ENCODE results near the gene EGFL6. TPM values are rescaled to one million over a fixed set of nuclear protein-coding genes. Genes with fewer than 3 reads are reported as not detected.

Gene EGFL6
- total RNA-seq, 1 experiment from 2014 or later = not detected

DNA sequence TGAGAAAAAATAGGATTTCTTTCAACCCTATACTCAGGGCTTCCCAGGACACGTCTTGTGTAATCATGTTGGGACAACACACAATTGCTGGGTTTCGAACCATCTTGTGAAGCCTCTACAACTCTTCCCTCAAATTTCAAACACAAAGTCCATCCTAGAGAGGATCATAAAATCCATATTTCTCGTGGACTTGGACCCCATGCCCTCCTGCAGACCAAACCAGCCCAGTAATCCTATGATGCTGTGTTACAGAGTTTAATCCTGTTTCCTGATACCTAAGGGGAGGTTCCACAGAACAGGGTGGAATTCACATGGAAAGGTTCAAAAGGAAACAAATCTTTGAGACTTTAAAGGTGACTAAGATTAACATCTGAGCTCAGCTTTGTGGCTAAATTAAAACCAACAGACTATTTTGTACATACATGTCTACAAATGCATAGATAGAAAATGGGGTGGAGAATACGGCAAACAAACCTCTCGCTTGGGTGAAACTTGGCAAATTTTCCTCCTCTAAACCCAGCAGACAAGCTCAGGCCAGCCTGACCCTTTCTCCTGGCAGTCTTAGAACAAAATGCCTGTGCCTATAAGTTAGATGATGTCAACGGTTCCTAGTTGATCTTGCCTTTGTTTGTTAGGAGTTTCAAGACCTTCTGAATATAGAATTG is 38.1 kb downstream of the EGFL6 start:
- TF ChIP-seq SIN3A (IDR thresholded peaks at IDR 0.05; ENCODE audit: borderline replicate concordance, insufficient read depth, low read depth, low read length) (no peak), POLR2AphosphoS5 (IDR thresholded peaks at IDR 0.05; ENCODE audit: low read depth, low read length) (no peak), TCF7L2 (IDR thresholded peaks at IDR 0.05; ENCODE audit: low read depth, low read length) (no peak), REST (IDR thresholded peaks at IDR 0.05; ENCODE audit: insufficient read depth in 1 of 2, low read depth in 2 of 2, low read length in 1 of 2) (no peak), CTCF (IDR thresholded peaks at IDR 0.05) (no peak)
- ATAC-seq (no peak), DNase-seq (ENCODE audit: low read depth, low spot score) (no peak)
- H3K27me3 ChIP-seq (ENCODE audit: control insufficient read depth, insufficient read depth, low read length) = no peaks in the 10 kb centered on the region
- no TSS peak for BruUV-seq (replicated peaks)
- ChIA-PET CTCF (no interaction called here), POLR2A (no interaction called here)
- intact Hi-C loops (cut with micrococcal nuclease; ENCODE audit: unreplicated experiment) = no loop called here
- no peak overlapping the region for H3K4me3 ChIP-seq (ENCODE audit: low read depth in 2 of 2, low read length in 2 of 2)
- H3K27ac ChIP-seq (ENCODE audit: low read length) = no peak overlapping the region
- H3K4me1 ChIP-seq (ENCODE audit: control insufficient read depth, insufficient read depth, low read length) = no peaks in the 10 kb centered on the region
- in situ Hi-C loops (cut with HindIII; ENCODE audit: low pct_unique_long_range_greater_than_20kb, low sequenced_read_pairs) = no loop called here
- H3K9me3 ChIP-seq (ENCODE audit: control insufficient read depth, insufficient read depth, low read depth, low read length) = no peaks in the 10 kb centered on the region
- no peaks in the 10 kb centered on the region for H3K36me3 ChIP-seq (ENCODE audit: control insufficient read depth, insufficient read depth, low read length)

DNA sequence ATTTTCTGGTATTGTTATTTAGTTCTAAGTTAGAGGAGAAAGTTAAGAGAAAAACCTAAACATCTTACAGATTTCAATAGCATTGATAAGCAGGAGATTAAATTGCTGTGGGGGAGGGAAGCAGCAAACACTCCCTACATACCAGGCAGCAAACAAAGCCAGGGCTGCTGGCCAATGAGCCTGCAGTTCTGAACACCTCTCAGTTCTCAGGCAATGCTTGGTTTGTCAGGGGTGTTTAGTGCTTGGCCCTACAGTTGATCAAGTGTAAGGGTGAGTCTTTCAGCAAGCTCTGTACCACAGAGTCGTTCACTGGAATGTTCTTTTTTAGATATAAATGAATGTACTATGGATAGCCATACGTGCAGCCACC is 38.6 kb downstream of the EGFL6 start:
- ChIA-PET CTCF (no interaction called here), POLR2A (no interaction called here)
- no peak for DNase-seq (ENCODE audit: low read depth, low spot score)

More for the DNA sequence above, 38.6 kb downstream of the EGFL6 start:
- Histone ChIP-seq H3K27me3 (ENCODE audit: control insufficient read depth, insufficient read depth, low read length) (no peaks in the 10 kb centered on the region), H3K4me1 (ENCODE audit: control insufficient read depth, insufficient read depth, low read length) (no peaks in the 10 kb centered on the region), H3K27ac (ENCODE audit: low read length) (no peak overlapping the region), H3K9me3 (ENCODE audit: control insufficient read depth, insufficient read depth, low read depth, low read length) (no peaks in the 10 kb centered on the region), H3K36me3 (ENCODE audit: control insufficient read depth, insufficient read depth, low read length) (no peaks in the 10 kb centered on the region), H3K4me3 (ENCODE audit: low read depth in 2 of 2, low read length in 2 of 2) (no peak overlapping the region)
- in situ Hi-C loops (cut with HindIII; ENCODE audit: low pct_unique_long_range_greater_than_20kb, low sequenced_read_pairs) = no loop called here
- no peak for ATAC-seq
- TF ChIP-seq SIN3A (IDR thresholded peaks at IDR 0.05; ENCODE audit: borderline replicate concordance, insufficient read depth, low read depth, low read length) (no peak), CTCF (IDR thresholded peaks at IDR 0.05) (no peak), TCF7L2 (IDR thresholded peaks at IDR 0.05; ENCODE audit: low read depth, low read length) (no peak), REST (IDR thresholded peaks at IDR 0.05; ENCODE audit: insufficient read depth in 1 of 2, low read depth in 2 of 2, low read length in 1 of 2) (no peak), POLR2AphosphoS5 (IDR thresholded peaks at IDR 0.05; ENCODE audit: low read depth, low read length) (no peak)
- BruUV-seq (replicated peaks) = no TSS peak
- intact Hi-C loops (cut with micrococcal nuclease; ENCODE audit: unreplicated experiment) = no loop called here
